ENCODE results near the gene WDR82. TPM values are rescaled to one million over a fixed set of nuclear protein-coding genes. Genes with fewer than 3 reads are reported as not detected.

WDR82 gene
- total RNA-seq, 2 donors from 2014 or later: 78.4 to 84.2 TPM

DNA sequence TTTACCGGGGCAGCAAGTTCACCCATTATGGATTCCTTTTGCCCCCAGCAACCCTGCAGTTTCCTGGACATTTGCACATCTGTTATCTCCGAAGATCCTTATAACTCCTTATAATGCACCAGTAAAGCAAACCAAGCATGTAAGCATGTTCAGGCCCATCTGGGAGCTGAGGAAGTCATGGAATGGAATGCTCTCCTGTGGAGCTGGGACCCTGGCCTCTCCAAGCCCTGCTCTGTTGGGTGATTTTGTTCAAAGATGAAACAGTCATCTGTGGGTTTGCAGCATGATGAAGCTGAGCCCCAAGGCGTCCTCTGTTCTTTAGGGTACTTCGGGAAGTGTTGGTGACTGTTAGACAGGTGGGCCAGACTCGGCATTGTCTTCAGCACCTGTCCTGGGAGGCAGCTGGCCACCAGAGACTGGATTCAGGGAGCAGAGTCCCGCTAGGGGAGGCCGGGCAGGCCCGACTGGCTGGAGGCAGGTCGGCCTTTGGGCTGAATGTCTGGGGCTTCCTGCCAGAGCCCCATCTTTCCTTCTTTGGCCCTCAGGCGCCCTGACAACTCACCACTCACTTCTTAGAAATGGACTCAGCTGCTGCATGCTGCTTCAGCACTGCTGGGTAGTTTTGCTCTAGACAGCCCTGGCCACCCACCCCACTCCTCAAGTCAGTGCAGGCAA lies 41.6 kb upstream of the WDR82 start:
- Mint-ChIP-seq H3K36me3 (ENCODE audit: low read depth) (no peaks in the 10 kb centered on the region), H3K4me3 (no peak overlapping the region), H3K4me1 (peaks cover 1% of the 10 kb centered on the region), H3K27me3 (ENCODE audit: insufficient read depth) (peaks cover 24% of the 10 kb centered on the region), H3K9me3 (no peaks in the 10 kb centered on the region), H3K27ac (no peak overlapping the region)
- WGBS, 2 experiments (ENCODE audit: insufficient coverage in 1 of 2, insufficient read length in 1 of 2): 80 to 87% methylated on average over 5 to 10 of the region's 10 CpGs
- no peak for DNase-seq
- Histone ChIP-seq H3K4me3 (ENCODE audit: low read length) (no peak overlapping the region), H3K9ac (ENCODE audit: extremely low read depth, low read length, poor library complexity, severe bottlenecking) (no peak overlapping the region), H3K27me3 (ENCODE audit: control insufficient read depth, insufficient read depth, low read length, poor library complexity, severe bottlenecking) (peaks cover 18% of the 10 kb centered on the region), H3K36me3 (ENCODE audit: control insufficient read depth, insufficient read depth, low read length) (no peaks in the 10 kb centered on the region), H3K27ac (ENCODE audit: low read depth, low read length) (peak overlapping the region; percentile 21), H3K9me3 (ENCODE audit: control insufficient read depth, low read length) (no peaks in the 10 kb centered on the region), H3K4me1 (ENCODE audit: control insufficient read depth, insufficient read depth, low read length) (no peaks in the 10 kb centered on the region)
- TF ChIP-seq, protein P1, sequence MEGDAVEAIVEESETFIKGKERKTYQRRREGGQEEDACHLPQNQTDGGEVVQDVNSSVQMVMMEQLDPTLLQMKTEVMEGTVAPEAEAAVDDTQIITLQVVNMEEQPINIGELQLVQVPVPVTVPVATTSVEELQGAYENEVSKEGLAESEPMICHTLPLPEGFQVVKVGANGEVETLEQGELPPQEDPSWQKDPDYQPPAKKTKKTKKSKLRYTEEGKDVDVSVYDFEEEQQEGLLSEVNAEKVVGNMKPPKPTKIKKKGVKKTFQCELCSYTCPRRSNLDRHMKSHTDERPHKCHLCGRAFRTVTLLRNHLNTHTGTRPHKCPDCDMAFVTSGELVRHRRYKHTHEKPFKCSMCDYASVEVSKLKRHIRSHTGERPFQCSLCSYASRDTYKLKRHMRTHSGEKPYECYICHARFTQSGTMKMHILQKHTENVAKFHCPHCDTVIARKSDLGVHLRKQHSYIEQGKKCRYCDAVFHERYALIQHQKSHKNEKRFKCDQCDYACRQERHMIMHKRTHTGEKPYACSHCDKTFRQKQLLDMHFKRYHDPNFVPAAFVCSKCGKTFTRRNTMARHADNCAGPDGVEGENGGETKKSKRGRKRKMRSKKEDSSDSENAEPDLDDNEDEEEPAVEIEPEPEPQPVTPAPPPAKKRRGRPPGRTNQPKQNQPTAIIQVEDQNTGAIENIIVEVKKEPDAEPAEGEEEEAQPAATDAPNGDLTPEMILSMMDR (conservative IDR thresholded peaks at IDR 0.05): no peak

DNA sequence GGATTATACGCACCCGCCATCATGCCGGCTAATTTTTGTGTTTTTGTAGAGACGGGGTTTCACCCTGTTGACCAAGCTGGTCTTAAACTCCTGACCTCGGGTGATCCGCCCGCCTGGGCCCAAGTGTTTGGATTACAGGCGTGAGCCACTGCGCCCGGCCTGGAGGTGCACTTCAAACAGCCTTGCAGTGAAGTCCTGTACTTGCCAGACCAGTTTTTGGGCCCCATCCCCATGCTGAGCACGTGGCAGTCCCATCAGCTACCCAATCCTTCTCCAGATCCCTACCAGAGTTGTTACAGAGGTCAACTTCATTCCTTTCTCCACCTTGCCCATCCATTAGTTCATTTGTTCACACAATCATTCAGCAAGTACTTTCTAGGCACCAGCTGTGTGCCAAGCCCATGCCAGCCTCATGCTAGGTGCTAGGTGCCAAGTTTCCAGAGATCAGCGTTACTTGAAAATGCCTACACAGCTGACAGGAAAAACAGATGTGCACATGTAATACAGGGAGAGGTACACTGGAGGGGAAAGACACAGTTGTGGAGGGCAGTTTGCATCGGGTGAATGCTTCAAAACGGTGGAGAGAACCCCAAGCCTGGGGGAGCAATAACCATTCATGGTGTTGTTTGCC lies 39.9 kb upstream of the WDR82 start:
- no peaks in the 10 kb centered on the region for H3K36me3 Mint-ChIP-seq (ENCODE audit: low read depth)
- no peak for DNase-seq
- no peak overlapping the region for H3K9ac ChIP-seq (ENCODE audit: extremely low read depth, low read length, poor library complexity, severe bottlenecking)
- no peaks in the 10 kb centered on the region for H3K9me3 Mint-ChIP-seq
- no peaks in the 10 kb centered on the region for H3K4me1 ChIP-seq (ENCODE audit: control insufficient read depth, insufficient read depth, low read length)
- TF ChIP-seq, protein P1 (conservative IDR thresholded peaks at IDR 0.05): no peak
- H3K27me3 Mint-ChIP-seq (ENCODE audit: insufficient read depth): peaks cover 29% of the 10 kb centered on the region
- H3K27ac ChIP-seq (ENCODE audit: low read depth, low read length): no peak overlapping the region
- no peaks in the 10 kb centered on the region for H3K9me3 ChIP-seq (ENCODE audit: control insufficient read depth, low read length)
- 86 to 88% methylated on average over 14 of the region's 14 CpGs for WGBS, 2 experiments (ENCODE audit: insufficient coverage in 1 of 2, insufficient read length in 1 of 2)
- no peak overlapping the region for H3K4me3 ChIP-seq (ENCODE audit: low read length)
- peaks cover 1% of the 10 kb centered on the region for H3K4me1 Mint-ChIP-seq
- H3K36me3 ChIP-seq (ENCODE audit: control insufficient read depth, insufficient read depth, low read length): no peaks in the 10 kb centered on the region
- H3K4me3 Mint-ChIP-seq: peak overlapping the region; percentile 56
- H3K27ac Mint-ChIP-seq: no peak overlapping the region
- H3K27me3 ChIP-seq (ENCODE audit: control insufficient read depth, insufficient read depth, low read length, poor library complexity, severe bottlenecking): peaks cover 18% of the 10 kb centered on the region

DNA sequence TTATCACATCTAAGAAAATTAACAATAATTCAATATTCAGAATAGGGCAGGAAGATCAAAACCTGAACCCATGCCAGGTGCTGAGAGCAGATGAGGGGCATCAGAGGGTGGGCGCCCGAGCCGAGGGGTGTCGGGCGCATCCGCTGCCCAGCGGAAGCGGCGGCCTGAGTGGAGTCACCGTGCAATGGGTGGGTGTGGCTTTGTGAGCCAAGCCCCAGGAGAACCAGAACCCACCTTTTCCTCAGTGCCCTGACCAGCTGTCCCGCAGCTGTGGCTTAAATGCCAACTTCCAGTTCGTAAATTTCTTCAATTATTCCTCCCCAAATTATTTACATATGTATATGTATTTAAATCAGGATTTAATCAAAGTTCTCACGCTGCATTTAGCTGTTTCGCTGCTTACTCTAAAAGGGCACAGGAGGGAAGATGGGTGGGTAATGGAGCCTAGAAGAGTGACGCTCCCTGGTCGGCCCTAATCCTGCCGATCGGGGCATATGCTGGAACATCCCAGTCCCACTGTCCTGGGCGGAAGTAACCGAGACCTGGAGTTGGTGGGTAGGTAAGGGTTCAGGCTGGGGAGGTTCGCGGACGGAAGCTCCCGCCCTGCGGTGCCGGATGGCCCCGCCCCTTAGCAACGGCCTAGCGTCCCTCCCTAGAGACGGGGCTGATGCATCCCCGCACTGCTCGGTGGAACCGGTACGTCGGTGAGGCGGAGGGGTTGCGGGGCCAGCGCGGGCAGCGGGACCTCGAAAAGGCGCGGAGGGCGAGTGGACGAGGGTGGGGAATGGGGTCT lies 39.0 kb upstream of the WDR82 start:
- 19 to 23% methylated on average over 7 to 43 of the region's 45 CpGs for WGBS, 2 experiments (ENCODE audit: insufficient coverage in 1 of 2, insufficient read length in 1 of 2)
- peak; percentile 94 for DNase-seq
- no peaks in the 10 kb centered on the region for H3K36me3 Mint-ChIP-seq (ENCODE audit: low read depth)
- H3K9ac ChIP-seq (ENCODE audit: extremely low read depth, low read length, poor library complexity, severe bottlenecking): no peak overlapping the region
- H3K4me1 ChIP-seq (ENCODE audit: control insufficient read depth, insufficient read depth, low read length): no peaks in the 10 kb centered on the region
- H3K27me3 Mint-ChIP-seq (ENCODE audit: insufficient read depth): peaks cover 29% of the 10 kb centered on the region
- peaks cover 1% of the 10 kb centered on the region for H3K4me1 Mint-ChIP-seq
- no peak overlapping the region for H3K27ac Mint-ChIP-seq
- no peaks in the 10 kb centered on the region for H3K9me3 ChIP-seq (ENCODE audit: control insufficient read depth, low read length)
- H3K4me3 ChIP-seq (ENCODE audit: low read length): peak overlapping the region; percentile 80
- no peaks in the 10 kb centered on the region for H3K36me3 ChIP-seq (ENCODE audit: control insufficient read depth, insufficient read depth, low read length)
- TF ChIP-seq, protein P1 (conservative IDR thresholded peaks at IDR 0.05): no peak
- peaks cover 18% of the 10 kb centered on the region for H3K27me3 ChIP-seq (ENCODE audit: control insufficient read depth, insufficient read depth, low read length, poor library complexity, severe bottlenecking)
- peak overlapping the region; percentile 56 for H3K4me3 Mint-ChIP-seq
- no peaks in the 10 kb centered on the region for H3K9me3 Mint-ChIP-seq
- H3K27ac ChIP-seq (ENCODE audit: low read depth, low read length): no peak overlapping the region

Data from endodermal cell (in vitro differentiated cells).